Measurements from ENCODE around the gene SERPINE2. TPM values are rescaled to one million over a fixed set of nuclear protein-coding genes. Genes with fewer than 3 reads are reported as not detected.

SERPINE2 gene
- total and polyA plus RNA-seq, 8 donors: 21.7 to 107 (median 81.8) TPM

DNA sequence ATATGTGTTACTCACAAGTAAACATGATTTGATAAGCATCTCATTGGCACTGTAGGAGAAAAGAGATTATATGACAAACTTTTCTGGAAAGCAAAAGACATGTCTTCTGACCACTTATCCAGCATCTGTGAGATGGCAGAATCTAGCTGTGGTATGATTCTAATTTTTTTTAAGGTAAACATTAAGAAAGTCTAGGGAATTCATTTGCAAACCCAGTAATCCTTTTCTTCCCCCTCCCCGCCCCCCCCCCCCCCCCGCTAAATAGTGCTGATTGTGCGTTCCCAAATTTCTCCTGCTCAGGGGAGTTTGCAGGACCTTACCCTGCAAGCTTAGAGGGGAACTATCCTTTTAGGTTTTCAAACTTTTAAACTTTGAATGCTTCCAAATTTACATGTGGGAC is 69.8 kb downstream of the SERPINE2 start:
- Histone ChIP-seq H3K4me1 (no peaks in the 10 kb centered on the region), H3K9me3 (no peaks in the 10 kb centered on the region), H3K36me3 (peaks cover 0 to 46% of the 10 kb centered on the region in 2 donors), H3K4me3 (no peak overlapping the region), H3K27ac (no peak overlapping the region), H3K27me3 (no peaks in the 10 kb centered on the region)
- intact Hi-C loops (cut with DNase I): no loop called here
- ATAC-seq (no peak), DNase-seq (no peak)
- TF ChIP-seq, protein P1, sequence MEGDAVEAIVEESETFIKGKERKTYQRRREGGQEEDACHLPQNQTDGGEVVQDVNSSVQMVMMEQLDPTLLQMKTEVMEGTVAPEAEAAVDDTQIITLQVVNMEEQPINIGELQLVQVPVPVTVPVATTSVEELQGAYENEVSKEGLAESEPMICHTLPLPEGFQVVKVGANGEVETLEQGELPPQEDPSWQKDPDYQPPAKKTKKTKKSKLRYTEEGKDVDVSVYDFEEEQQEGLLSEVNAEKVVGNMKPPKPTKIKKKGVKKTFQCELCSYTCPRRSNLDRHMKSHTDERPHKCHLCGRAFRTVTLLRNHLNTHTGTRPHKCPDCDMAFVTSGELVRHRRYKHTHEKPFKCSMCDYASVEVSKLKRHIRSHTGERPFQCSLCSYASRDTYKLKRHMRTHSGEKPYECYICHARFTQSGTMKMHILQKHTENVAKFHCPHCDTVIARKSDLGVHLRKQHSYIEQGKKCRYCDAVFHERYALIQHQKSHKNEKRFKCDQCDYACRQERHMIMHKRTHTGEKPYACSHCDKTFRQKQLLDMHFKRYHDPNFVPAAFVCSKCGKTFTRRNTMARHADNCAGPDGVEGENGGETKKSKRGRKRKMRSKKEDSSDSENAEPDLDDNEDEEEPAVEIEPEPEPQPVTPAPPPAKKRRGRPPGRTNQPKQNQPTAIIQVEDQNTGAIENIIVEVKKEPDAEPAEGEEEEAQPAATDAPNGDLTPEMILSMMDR (IDR thresholded peaks at IDR 0.05): no peak

DNA sequence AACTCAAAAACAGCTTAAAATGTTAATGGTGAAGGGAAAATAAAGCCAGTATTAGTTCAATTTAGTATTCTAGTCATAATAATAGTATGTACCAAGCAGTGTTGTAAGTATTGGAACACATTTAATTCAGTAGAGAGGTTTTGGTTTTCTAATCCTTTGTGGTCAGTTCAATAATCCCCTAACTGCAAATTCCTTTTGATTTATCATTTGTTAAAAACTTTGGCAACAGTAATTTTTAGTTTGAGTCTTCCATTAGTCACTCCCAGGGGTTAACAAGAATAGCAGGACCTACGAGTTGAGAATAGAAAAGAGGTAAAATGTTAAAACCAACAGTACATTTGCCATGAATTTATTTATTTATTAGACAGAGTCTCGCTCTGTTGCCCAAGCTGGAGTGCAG is 71.1 kb downstream of the SERPINE2 start:
- no peak overlapping the region for H3K4me3 ChIP-seq
- TF ChIP-seq, protein P1 (IDR thresholded peaks at IDR 0.05): no peak
- no peaks in the 10 kb centered on the region for H3K9me3 ChIP-seq
- ATAC-seq (no peak), DNase-seq (no peak)
- H3K27me3 ChIP-seq: no peaks in the 10 kb centered on the region
- no peak overlapping the region for H3K27ac ChIP-seq
- peaks cover 0 to 54% of the 10 kb centered on the region in 2 donors for H3K36me3 ChIP-seq
- intact Hi-C loops (cut with DNase I): no loop called here
- H3K4me1 ChIP-seq: peaks cover 0 to 8% of the 10 kb centered on the region in 2 donors

DNA sequence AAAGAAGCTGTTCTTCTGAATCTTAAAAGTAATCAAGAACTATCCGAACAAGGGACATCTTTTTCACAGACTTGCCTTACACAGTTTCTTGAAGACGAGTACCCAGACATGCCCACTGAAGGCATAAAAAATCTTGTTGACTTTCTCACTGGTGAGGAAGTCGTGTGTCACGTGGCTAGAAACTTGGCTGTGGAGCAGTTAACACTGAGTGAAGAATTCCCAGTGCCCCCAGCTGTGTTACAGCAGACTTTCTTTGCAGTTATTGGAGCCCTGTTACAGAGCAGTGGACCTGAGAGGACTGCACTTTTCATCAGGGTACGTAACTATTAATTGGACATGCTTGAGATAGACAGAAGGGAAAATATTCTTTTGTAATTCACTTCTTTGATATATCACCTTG is 79.4 kb downstream of the SERPINE2 start:
- H3K4me3 ChIP-seq: peak overlapping the region in 1 of 2 donors; percentile 1
- DNase-seq (peak in 1 of 4 donors; percentile 40), ATAC-seq (no peak)
- no peak overlapping the region for H3K27ac ChIP-seq
- peaks cover 17 to 65% of the 10 kb centered on the region in 2 donors for H3K4me1 ChIP-seq
- H3K9me3 ChIP-seq: no peaks in the 10 kb centered on the region
- intact Hi-C loops (cut with DNase I): no loop called here
- TF ChIP-seq, protein P1 (IDR thresholded peaks at IDR 0.05): no peak
- no peaks in the 10 kb centered on the region for H3K27me3 ChIP-seq
- H3K36me3 ChIP-seq: peaks cover 0 to 43% of the 10 kb centered on the region in 2 donors

DNA sequence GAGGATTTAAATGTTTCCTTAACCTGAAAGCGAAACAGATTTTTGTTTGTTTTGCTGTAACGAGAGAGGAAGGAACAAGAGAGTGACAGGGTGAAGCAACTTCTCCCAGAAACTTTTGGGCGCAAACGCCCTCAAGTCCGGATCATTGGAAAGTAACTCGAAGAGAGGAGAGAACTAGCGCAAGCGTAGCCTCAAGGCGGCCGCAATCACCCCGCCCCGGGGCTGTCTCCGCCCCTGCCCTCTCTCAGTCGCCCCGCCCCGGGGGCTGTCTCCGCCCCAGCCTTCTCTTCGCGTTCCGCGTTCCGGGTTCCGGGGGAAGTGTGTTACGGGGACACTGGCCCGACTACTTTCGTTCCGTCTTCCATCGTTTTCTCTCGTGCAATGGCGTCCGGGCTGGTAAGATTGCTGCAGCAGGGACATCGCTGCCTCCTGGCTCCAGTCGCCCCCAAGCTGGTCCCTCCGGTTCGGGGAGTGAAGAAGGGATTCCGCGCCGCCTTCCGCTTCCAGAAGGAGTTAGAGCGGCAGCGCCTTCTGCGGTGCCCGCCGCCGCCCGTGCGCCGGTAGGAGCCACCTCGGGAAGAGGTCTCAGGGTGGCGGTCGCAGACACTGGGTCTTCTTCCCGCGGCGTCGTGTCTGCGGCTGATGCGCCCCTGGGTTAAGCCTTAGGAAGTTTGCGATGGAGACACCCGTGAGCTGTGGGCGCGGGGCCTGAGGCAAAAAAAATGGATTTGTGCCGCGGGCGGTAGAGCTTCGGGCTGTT is 81.8 kb downstream of the SERPINE2 start, which contains the start of gene MRPL44:
Gene MRPL44 (plus strand): TSS at position 372 of the 760 bp plus-strand sequence. CDS start 10 bp downstream, at position 382.
- TF ChIP-seq, protein P1 (IDR thresholded peaks at IDR 0.05): no peak
- Histone ChIP-seq H3K9me3 (no peaks in the 10 kb centered on the region), H3K27ac (peak within 1 kb of the TSS; percentile 88 to 96), H3K4me1 (peaks cover 17 to 53% of the 10 kb centered on the region in 2 donors), H3K4me3 (peak within 1 kb of the TSS; percentile 86 to 93), H3K27me3 (no peaks in the 10 kb centered on the region), H3K36me3 (peaks cover 0 to 24% of the 10 kb centered on the region in 2 donors)
- ATAC-seq: peak; percentile 100
- intact Hi-C loops (cut with DNase I): no loop called here
- peak; percentile 95 to 100 (median 98) for DNase-seq

- intact Hi-C loops (cut with DNase I): no loop called here
- no peak for DNase-seq
- Histone ChIP-seq H3K36me3 (peaks cover 0 to 14% of the 10 kb centered on the region in 2 donors), H3K4me1 (peaks cover 13 to 47% of the 10 kb centered on the region in 2 donors), H3K27ac (peak overlapping the region; percentile 88 to 96), H3K27me3 (no peaks in the 10 kb centered on the region), H3K9me3 (no peaks in the 10 kb centered on the region), H3K4me3 (peak overlapping the region in 1 of 2 donors; percentile 93)
- no peak for ATAC-seq
- TF ChIP-seq, protein P1 (IDR thresholded peaks at IDR 0.05): no peak
Observed at GRCh38 chr2:223956300-223956699, 82.8 kb downstream of the SERPINE2 start.
